OCI-LY1 (cell line): ENCODE measurements around the gene RAP1GDS1.

ENCODE experiments used
- EZH2 ChIP-seq: fragments of 200-600 bp; sonication (generic), shearing (Covaris generic); IDR thresholded peaks from 2 replicates; pipeline ENCODE4 v1.8.0; 2017; ENCODE audit warnings: borderline replicate concordance, mixed run types, mild to moderate bottlenecking, antibody characterized with exemption, low read length, moderate library complexity, mixed read lengths
- TF ChIP-seq, protein P1 (sequence below): fragments of 200-600 bp; sonication (generic), shearing (Covaris generic); IDR thresholded peaks from 2 replicates; pipeline ENCODE4 v1.5.1; 2017; ENCODE audit warnings: mild to moderate bottlenecking, antibody characterized with exemption, low read length, moderate library complexity, mixed read lengths

DNA sequence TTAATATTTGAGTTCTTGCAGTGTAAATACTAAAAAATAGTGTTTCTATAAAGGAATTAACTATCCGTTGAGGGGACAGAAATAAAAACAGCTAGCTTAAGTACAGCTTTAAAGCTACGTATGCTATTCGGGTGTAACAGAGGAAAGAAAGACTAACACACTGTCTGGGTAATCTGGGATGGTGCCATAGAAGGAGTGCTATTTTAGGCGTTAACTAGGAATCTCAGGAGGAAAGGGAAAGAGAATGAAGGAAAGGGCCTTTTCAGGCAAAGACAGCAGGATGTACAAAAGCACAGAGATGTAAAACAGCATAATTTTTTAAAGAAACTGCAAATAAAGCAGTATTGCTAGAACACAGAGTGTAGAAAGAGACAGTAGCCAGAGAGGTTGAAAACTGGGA, 161.8 kb downstream of the RAP1GDS1 start:
- no peak for TF ChIP-seq EZH2
- TF ChIP-seq, protein P1, sequence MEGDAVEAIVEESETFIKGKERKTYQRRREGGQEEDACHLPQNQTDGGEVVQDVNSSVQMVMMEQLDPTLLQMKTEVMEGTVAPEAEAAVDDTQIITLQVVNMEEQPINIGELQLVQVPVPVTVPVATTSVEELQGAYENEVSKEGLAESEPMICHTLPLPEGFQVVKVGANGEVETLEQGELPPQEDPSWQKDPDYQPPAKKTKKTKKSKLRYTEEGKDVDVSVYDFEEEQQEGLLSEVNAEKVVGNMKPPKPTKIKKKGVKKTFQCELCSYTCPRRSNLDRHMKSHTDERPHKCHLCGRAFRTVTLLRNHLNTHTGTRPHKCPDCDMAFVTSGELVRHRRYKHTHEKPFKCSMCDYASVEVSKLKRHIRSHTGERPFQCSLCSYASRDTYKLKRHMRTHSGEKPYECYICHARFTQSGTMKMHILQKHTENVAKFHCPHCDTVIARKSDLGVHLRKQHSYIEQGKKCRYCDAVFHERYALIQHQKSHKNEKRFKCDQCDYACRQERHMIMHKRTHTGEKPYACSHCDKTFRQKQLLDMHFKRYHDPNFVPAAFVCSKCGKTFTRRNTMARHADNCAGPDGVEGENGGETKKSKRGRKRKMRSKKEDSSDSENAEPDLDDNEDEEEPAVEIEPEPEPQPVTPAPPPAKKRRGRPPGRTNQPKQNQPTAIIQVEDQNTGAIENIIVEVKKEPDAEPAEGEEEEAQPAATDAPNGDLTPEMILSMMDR, result no peak
